K562 (cell line): ENCODE results near the gene AFF3. TPM values are rescaled to one million over a fixed set of nuclear protein-coding genes. Genes with fewer than 3 reads are reported as not detected.

Experiments
- ATAC-seq: fragments of 200-7000 bp; cut with Tn5 transposase; 3 replicates; pipeline ENCODE4 v1.9.1; 2020; ENCODE audit warnings: moderate library complexity
- BruUV-seq: library from RNA; stranded (reverse); fragments of 400-500 nt; replicated peaks from 2 replicates; lab custom pipeline; 2021; lab: Mats Ljungman, UMichigan
- CTCF ChIA-PET: fragments of 300-600 bp; formaldehyde crosslinking; extraction: SDS; loops from one replicate; lab custom pipeline; 2021; ENCODE audit warnings: low intra/inter-chr PET ratio; lab: Yijun Ruan, JAX
- POLR2A ChIA-PET: fragments of 300-600, 350-650 bp; sonication (Branson Sonifier 250); formaldehyde crosslinking; extraction: SDS; loops from one replicate; lab custom pipeline; 2021; ENCODE audit warnings: antibody characterized with exemption, inconsistent platforms; lab: Yijun Ruan, JAX
- DNase-seq, 4 experiments: peaks; one replicate each; pipeline versions ENCODE4 v3.0.0 to v3.0.0-alpha.2; 2011 to 2018; ENCODE audit warnings: low spot score in 3 of 4, mixed read lengths in 3 of 4; ENCODE audit errors: extremely low read depth in 1 of 4
- FAIRE-seq: peaks from 2 replicates; lab custom pipeline; 2011; peaks lifted over from hg19 to GRCh38; lab: Jason Lieb, UNC
- H2AFZ ChIP-seq: 2 replicates; pipeline ENCODE4 v1.6.0; 2011; ENCODE audit warnings: low read depth, low read length, control low read depth, inconsistent platforms
- H3K27ac ChIP-seq: fragments of 200-600 bp; 3 replicates; pipeline ENCODE4 v1.8.0; 2011; ENCODE audit warnings: low read depth, mild to moderate bottlenecking, control low read depth, inconsistent platforms, low read length, moderate library complexity, mixed read lengths; ENCODE audit errors: extremely low read depth
- H3K27me3 ChIP-seq, 2 experiments: fragments of 300-600 bp in 1 of 2; 2 replicates in 1 of 2; 3 replicates in 1 of 2; pipeline versions ENCODE4 v1.6.0 to v1.8.0; 2011; ENCODE audit warnings: inconsistent platforms in 2 of 2, low read length in 2 of 2, mild to moderate bottlenecking in 1 of 2, mixed read lengths in 1 of 2, moderate library complexity in 1 of 2; ENCODE audit not compliant: control insufficient read depth in 2 of 2, insufficient read depth in 2 of 2
- H3K36me3 ChIP-seq: fragments of 300-600 bp; 3 replicates; pipeline ENCODE4 v1.8.0; 2011; ENCODE audit warnings: mild to moderate bottlenecking, low read length, inconsistent platforms; ENCODE audit not compliant: control insufficient read depth, insufficient read depth
- H3K4me1 ChIP-seq, 2 experiments: fragments of 200-600 bp in 1 of 2; replicated peaks in 1 of 2; 2 replicates in 1 of 2; 3 replicates in 1 of 2; pipeline versions ENCODE4 v1.5.1 to v1.8.0; 2011; ENCODE audit warnings: inconsistent platforms in 2 of 2, low read length in 2 of 2, mild to moderate bottlenecking in 1 of 2, mixed read lengths in 1 of 2, moderate library complexity in 1 of 2; ENCODE audit not compliant: control insufficient read depth in 2 of 2, insufficient read depth in 2 of 2
- H3K4me2 ChIP-seq: 2 replicates; pipeline ENCODE4 v1.6.1; 2011; ENCODE audit warnings: low read length, control low read depth, inconsistent platforms, mixed read lengths; ENCODE audit not compliant: insufficient read depth
- H3K4me3 ChIP-seq: fragments of 200-600 bp; sonication (generic), shearing (Covaris generic); 2 replicates; pipeline ENCODE4 v1.5.1; 2016; ENCODE audit warnings: control low read depth, inconsistent platforms
- H3K79me2 ChIP-seq: fragments of 200-600 bp; 3 replicates; pipeline ENCODE4 v1.8.0; 2011; ENCODE audit warnings: low read length, inconsistent platforms; ENCODE audit not compliant: control insufficient read depth, insufficient read depth
- H3K9ac ChIP-seq, 2 experiments: 2 replicates each; pipeline versions ENCODE4 v1.6.0 to v1.6.1; 2011; ENCODE audit warnings: low read depth in 2 of 2, low read length in 2 of 2, control low read depth in 1 of 2, inconsistent platforms in 1 of 2, mild to moderate bottlenecking in 1 of 2, mixed read lengths in 1 of 2; ENCODE audit not compliant: insufficient read depth in 1 of 2
- H3K9me1 ChIP-seq: one replicate; pipeline ENCODE4 v1.6.0; 2011; ENCODE audit warnings: inconsistent platforms, mild to moderate bottlenecking, low read length, moderate library complexity; ENCODE audit not compliant: control insufficient read depth, insufficient read depth
- H3K9me3 ChIP-seq: replicated peaks from 2 replicates; pipeline ENCODE4 v1.5.1; 2011; ENCODE audit warnings: low read depth, low read length, inconsistent platforms; ENCODE audit not compliant: control insufficient read depth, insufficient read depth
- H4K20me1 ChIP-seq: replicated peaks from 2 replicates; pipeline ENCODE4 v1.6.1; 2011; ENCODE audit warnings: low read length, inconsistent platforms, mixed read lengths; ENCODE audit not compliant: control insufficient read depth, insufficient read depth
- CLOCK ChIP-seq: fragments of 250-450 bp; sonication (Bioruptor Pico); IDR thresholded peaks from 2 replicates; pipeline ENCODE4 v1.4.0; 2020; ENCODE audit warnings: mild to moderate bottlenecking, moderate library complexity, borderline replicate concordance
- KDM1A ChIP-seq, 2 experiments: fragments of 450-650 bp; IDR thresholded peaks; 2 replicates each; pipeline ENCODE4 v1.6.1; 2016; ENCODE audit warnings: mild to moderate bottlenecking in 2 of 2
- KHSRP ChIP-seq: fragments of 450-650 bp; IDR thresholded peaks from 2 replicates; pipeline ENCODE4 v1.6.1; 2017
- LARP7 ChIP-seq: fragments of 450-650 bp; IDR thresholded peaks from 2 replicates; pipeline ENCODE4 v1.6.1; 2016
- MAZ ChIP-seq, 2 experiments: fragments of 450-650 bp in 1 of 2; sonication (generic) in 1 of 2; formaldehyde crosslinking; IDR thresholded peaks in 1 of 2; conservative IDR thresholded peaks in 1 of 2; 2 replicates each; pipeline versions ENCODE4 v1.4.0 to v1.5.0; 2020; ENCODE audit warnings: mild to moderate bottlenecking in 1 of 2, missing genetic modification reagents in 1 of 2
- ZFP1 ChIP-seq: fragments of 450-650 bp; formaldehyde crosslinking; IDR thresholded peaks from 2 replicates; pipeline ENCODE4 v1.4.0; 2020; ENCODE audit warnings: mild to moderate bottlenecking, mixed read lengths
- ZNF165 ChIP-seq: fragments of 250-450 bp; sonication (Bioruptor Pico); IDR thresholded peaks from 2 replicates; pipeline ENCODE4 v1.4.0; 2020; ENCODE audit warnings: borderline replicate concordance
- WGBS: fragments of 100-300 bp; shearing (Covaris generic); methylation state at CpG from one replicate; pipeline ENCODE4 v1.1.6; 2016; ENCODE audit warnings: low coverage, mixed read lengths; ENCODE audit not compliant: insufficient coverage; ENCODE audit errors: missing lambda C conversion rate; 5-methylcytosine and 5-hydroxymethylcytosine counted together
- in situ Hi-C: fragments of 300-500 bp; cut with MboI; formaldehyde crosslinking; loops from 4 replicates; pipeline ENCODE4 v1.15.0; 2018; ENCODE audit warnings: inconsistent platforms, mixed read lengths
- intact Hi-C: fragments of 100-400 bp; cut with micrococcal nuclease; formaldehyde crosslinking; loops from 2 replicates; pipeline ENCODE4 v1.14.2; 2022
- polyA plus RNA-seq, 8 experiments: library from polyadenylated mRNA; depleted of rRNA in 4 of 8; stranded (reverse) in 5 of 8; unstranded in 3 of 8; fragments of >200 nt; fragmentation: Nextera tagmentation in 2 of 8; fragmentation: Illumina TruSeq in 1 of 8; extraction: Ambion mirVana in 2 of 8; extraction: Trizol in 1 of 8; gene quantifications; 2 replicates each; pipeline versions ENCODE4 v1.2.1 to v1.2.3, GENCODE V29; 2011 to 2014; ENCODE audit warnings: inconsistent platforms in 1 of 8, missing spikeins in 1 of 8
- total RNA-seq, 7 experiments: library from RNA; depleted of rRNA in 6 of 7; stranded (reverse); fragments of >200 nt in 6 of 7; fragmentation: Illumina TruSeq in 2 of 7; extraction: Trizol in 2 of 7; gene quantifications; 2 replicates each; pipeline versions ENCODE4 v1.2.1 to v1.2.3, GENCODE V29; 2011 to 2021; ENCODE audit warnings: low replicate concordance in 1 of 7

Gene AFF3
- total and polyA plus RNA-seq, 9 of the 15 experiments (the other 6 are each of a cell fraction or from before 2014, with no cell fraction given), result 0.02 to 0.11 TPM; not detected in 7

GRCh38 chr2:99674090-99674489, 468.3 kb downstream of the AFF3 start:
- TF ChIP-seq LARP7, result no peak
- TF ChIP-seq MAZ (CRISPR knock-in tag; conservative IDR thresholded peaks at IDR 0.05 in 1 of 2, IDR thresholded peaks at IDR 0.05 in 1 of 2), result no peak
- TF ChIP-seq ZNF165 (CRISPR knock-in tag), result no peak
- TF ChIP-seq KDM1A (IDR thresholded peaks at IDR 0.05), result no peak
- TF ChIP-seq KHSRP, result no peak
- TF ChIP-seq ZFP1, result no peak
- no peak for TF ChIP-seq CLOCK (CRISPR knock-in tag)
- Histone ChIP-seq H3K4me2 (no peak overlapping the region), H3K9me3 (no peaks in the 10 kb centered on the region), H3K4me1 (no peaks in the 10 kb centered on the region), H3K36me3 (no peaks in the 10 kb centered on the region), H3K27ac (no peak overlapping the region), H3K27me3 (peaks cover 15 to 38% of the 10 kb centered on the region in 2 experiments), H3K79me2 (no peaks in the 10 kb centered on the region), H3K9me1 (no peaks in the 10 kb centered on the region), H3K9ac (no peak overlapping the region), H2AFZ (no peak overlapping the region), H3K4me3 (no peak overlapping the region), H4K20me1 (no peaks in the 10 kb centered on the region)
- ChIA-PET POLR2A (interaction anchor here (0.8 kb wide), 1 partner anchor 18 kb away, joined by 3 read pairs; no protein-coding TSS in a partner anchor), CTCF (no interaction called here)
- intact Hi-C loops, result no loop called here
- FAIRE-seq (no peak), DNase-seq (no peak), ATAC-seq (no peak)
- in situ Hi-C loops, result no loop called here
- no TSS peak for BruUV-seq
- WGBS, result 0% methylated on average over 7 of the region's 8 CpGs
